SK-N-DZ (cell line): ENCODE results near the gene ELMO1.
A peak's percentile ranks its signal among the peaks of the same experiment; 100 is the strongest.

ENCODE experiments used
- DNase-seq: peaks from one replicate; pipeline ENCODE4 v3.0.0-alpha.2; 2015; ENCODE audit warnings: low spot score

The ELMO1 gene

DNA sequence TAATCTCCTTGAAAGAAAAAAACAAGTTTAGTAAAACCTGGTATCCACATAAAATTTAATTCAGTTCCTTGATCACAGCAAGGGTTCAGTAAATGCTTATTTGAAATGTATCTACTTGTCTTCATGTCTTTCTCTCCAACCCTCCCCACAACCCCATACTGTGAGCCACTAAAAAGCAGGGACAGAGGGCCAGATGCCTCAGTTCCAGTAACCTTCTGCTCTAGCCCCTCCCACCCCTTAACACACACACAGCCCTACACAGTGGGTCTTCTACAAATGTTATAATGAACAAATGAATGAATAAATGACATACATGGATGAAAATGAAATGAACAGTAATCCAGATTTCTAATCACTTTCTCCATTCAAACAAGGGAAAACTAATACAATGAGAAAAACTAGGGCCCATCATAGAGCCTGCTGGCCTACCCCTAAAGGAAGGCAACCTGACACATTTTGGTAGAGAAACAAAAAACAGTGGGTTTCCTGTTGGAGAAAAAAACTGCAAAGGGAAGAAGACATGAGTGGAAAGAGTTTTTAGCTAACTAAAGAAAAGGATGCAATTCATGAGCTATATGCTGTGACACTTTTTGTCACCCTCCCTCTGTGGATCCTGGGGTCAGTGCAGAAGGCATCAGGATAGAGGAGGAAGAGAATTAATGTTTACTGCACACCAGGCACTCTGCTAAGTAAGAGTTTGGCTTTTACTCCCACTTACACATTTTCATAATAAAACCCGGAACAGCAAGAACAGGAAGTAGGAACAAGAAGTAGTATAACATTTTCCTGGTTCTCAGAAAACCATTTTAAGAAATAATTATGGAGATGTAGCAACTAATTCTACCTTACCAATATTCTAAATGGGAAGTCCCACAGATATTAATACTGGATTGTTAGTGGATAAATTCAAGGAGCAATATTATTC, 38.1 kb downstream of the ELMO1 start:
- no peak for DNase-seq

DNA sequence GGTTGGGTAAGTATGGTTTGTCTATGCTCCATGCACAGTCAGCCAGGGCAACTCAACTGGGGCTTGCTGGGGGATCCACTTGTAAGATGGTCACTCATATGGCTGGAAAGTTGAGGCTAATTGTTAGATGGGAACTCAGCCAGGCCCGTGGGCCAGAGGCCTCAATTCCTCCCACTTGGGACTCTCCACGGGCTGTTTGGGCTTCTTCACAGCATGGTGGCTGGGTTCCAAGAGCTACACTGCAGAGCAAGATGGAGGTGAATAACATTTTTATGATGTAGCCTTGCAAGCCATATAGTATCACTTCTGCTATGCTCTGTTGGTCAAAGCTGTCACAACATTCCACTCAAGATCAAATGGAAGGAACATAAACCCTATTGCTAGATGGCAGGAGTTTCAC, 39.2 kb downstream of the ELMO1 start:
- no peak for DNase-seq

DNA sequence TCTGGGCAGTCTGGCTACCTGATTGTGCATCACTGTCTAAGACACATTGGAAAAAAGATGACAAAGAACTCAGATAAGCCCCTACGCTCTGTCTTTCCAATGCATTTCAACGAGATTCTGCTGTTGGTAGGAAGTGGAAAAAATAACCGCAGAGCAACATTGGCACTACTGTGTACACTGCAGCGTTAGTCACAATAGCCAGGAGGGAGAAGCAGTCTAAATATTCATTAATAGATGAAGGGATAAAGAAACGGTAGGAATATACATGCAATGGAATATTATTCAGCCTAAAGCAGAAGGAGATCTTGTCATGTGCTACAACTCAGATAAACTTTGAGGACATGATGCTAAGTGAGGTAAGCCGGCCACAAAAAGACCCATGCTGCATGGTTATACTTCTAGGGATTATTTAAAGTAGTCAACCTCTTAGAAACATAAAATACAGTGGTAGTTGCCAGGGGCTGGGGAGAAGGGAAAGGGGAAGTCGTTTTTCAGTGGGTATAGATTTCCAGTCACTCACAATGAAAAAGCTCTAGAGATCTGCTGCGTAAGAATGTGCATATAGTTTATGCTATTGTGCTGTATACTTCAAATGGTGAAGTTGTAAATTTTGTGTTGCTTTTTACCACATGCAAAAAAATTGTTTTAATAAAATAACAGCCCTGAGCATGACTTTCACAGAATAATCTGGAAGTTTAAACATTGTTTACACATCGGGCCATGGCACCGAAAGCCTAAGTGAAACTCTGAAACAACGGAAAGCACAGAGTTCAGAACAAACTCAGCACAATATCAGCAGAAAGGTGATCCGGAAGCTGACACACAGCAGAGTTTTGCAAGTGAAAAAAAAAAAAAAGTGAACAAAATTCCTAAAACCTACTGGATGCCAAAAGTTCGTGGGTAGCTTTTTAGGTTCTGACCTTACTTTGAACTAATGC, 40.1 kb downstream of the ELMO1 start:
- no peak for DNase-seq

DNA sequence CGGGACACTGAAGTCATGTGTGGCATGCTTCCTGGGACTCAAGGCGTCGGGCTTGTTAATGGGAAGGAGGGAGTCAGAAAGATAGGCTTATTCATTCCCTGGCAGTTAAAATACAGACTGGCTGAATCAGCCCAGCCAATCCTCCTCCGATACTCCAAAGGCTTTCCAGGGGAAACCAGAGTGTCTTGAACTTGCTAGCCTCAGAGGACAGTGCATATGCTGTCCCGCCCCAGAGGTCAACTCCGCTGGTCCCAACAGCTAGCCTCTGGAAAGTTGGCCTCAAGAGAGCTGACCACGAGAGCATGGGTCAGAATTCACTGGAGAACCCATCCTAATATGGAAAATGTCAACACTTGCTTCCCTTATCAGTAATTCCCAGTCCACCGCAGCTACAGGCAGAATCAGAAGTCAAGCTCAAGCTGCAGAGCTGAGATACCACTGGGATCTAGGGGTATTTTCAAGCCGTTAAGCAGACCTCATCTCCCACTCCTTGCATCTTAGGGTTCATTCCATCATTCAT, 43.0 kb downstream of the ELMO1 start:
- DNase-seq: no peak

DNA sequence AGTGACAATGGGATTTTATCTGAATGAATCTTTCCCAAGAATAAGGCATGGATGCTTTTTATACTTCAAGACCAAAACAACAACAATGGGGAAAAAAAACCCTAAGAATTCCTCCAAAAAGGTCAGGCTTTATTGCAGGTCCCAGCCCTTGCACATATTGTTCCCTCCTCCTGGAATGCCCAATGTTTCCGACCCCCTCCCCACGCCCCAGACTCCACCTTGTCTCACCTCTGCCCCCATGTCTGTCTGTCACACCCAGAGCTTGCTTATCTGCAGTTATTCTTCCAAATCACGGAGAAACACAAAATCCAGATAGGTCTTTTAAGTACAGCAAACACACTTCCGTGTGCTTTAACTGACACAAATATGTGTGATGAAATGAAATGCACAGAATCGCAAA, 43.5 kb downstream of the ELMO1 start:
- no peak for DNase-seq

DNA sequence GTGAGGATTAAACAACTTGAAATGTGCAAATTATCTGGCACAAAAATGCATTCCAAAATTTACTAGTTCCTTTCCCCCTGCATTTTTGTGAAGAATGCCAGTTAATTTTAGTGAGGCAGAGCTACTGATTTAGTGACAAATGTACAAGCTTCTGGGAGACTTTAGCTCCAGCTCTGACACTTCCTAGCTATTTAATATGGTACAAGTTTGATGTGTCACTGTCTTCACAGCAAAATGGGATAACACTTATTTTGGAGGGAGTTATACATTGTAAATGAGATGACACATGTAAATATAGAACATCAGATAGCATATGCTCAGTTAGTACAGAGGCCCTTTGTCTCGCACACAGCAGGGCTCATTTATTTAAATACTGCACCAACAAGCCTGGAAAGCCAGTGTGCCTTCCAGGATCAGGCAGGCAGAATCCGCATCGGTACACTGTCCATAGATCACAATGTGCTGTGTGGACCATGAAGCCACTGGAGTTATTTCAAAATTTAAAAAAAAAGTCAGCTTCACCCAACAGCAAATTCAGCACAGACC, 48.7 kb downstream of the ELMO1 start:
- DNase-seq: no peak

DNA sequence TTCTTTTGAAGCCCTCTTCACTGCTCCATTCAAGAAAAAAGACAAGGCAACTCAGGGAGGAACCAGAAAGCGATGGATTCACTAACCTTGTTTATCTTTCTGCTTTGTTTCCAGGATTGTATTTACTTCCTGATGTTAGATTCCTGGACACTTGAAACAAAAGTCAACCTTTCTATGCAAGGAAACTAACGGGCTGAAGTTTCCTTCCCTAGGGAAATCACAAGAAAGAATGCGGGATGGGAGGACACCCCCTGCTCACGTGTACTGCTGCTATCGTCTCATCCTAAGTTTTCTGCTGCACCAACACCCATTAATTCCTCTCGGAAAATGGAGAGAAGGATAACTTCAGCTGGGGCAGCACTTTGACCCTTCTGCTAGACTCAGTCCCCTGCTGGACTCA, 50.3 kb downstream of the ELMO1 start:
- DNase-seq: no peak

DNA sequence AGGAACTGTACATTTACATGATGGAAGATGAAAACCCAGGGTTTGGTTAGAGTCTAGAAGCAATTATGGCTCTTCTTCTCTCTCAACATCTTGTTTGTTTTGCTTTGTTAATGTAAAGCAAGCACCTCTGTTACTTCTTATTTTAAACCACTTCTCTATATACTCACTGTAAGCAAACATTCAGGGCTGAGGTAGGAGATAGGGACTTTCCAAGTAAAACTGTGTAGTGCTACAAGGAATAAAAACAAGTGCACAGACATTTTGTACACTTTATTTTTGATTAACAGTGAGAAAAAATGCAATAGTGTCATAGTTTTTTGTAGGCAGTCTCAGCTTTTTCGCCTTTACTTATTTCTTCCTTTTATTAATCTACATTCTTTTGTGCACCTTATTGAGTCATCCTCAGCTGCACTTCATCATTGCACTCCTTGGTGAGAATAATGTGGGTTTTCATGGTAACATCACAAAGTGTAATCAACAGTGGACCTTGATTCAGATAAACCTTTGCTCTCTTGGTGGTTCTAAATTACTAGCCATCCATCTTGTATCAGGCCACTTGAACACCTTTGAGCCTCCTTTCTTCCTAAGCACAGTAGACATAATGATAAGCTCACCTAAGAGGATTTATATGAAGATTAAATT, 52.9 kb downstream of the ELMO1 start:
- DNase-seq: no peak

DNA sequence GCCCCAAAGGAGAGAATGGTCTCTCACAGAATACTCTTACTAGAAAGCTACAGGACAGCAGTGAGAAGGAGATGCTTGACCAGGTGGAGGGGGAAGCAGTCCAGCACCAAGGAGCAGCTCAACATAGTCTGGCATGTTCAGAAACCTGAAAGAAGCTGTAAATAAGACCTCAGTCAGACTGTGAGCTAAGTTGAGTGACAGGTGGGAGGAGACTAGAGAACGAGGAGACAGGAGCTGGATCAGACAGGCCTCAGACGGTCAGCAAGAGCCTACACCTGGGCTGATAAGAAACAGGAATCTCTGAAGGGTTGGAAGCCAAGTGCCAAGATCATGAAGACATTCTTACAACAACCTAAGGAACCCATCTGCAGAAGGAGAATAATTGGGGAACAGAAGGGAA, 54.5 kb downstream of the ELMO1 start:
- no peak for DNase-seq

DNA sequence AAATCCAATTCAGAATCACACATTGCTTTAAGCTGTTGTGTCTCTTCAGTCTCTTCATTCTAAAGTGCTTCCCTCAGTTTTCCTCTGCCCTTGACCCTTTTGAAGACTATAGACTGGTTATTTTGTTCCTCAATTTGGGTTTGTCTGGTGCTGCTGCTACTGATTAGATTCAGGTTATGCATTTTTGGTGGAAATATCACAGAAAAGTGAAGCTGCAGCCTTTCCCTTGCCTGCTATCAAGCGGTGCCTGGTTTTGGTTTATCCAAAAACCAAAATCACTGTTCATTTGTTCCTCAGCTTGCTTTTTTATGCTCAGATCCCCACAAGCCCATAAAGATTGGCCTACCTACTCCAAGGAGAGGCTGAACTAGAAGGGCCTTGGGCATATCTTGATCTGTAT, 55.2 kb downstream of the ELMO1 start:
- DNase-seq: no peak

DNA sequence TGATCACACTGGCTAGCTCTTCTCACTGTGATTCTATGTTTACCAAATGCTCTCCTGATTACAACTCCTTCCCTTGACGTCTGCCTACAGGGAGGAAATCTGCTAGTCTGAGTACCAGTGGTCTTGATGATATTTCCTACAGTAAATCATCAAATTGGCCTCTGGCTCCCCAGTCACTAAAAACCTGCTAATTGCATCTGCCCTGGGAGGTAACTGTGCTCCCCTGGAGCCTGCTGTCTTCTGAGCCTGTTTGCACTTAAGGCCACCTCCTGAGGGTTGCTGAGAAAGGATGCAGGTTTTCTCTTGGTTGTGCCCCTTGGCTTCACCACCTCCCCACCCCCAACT, 56.0 kb downstream of the ELMO1 start:
- DNase-seq: no peak

DNA sequence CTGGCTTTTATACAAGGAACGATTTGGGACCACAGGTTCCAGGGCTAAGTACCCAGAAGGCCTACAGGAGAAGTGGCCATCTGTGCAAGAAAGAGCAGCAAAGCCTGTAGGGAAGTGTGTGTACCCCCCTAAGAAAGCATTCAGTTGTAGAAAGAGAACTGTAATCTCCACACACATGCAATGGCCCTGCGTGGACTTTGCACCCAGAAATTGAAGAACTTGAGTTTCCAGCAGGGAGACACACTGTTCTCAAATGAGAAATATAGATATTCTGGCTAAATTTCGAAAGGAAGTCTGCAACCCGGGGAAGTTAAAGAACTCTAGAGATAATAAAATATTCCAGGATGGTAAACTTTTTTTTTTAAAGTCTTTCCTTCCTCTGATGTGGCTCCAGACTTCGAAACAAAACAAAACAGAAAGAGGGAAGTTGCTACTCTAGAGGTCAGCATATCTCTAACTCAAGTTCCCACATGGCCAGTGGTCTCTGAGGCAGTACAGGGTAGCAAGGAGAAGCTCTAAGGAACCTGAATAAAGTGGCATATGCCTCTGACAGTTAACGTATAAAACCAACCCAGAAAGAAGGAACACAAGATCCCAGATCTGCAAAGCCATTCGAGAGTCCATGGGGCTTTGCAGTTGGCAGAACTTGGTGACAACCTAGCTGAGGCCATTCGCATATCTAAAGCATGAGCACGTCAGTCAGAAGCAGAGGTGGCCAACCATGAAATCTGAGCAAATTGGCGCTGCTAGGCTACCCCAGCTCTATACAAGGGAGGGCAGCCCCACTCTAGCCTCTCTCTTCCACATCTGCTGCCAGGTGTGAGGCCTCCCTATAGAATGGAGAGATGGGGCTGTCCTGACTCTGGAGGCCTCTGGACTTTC, 56.6 kb downstream of the ELMO1 start:
- no peak for DNase-seq

DNA sequence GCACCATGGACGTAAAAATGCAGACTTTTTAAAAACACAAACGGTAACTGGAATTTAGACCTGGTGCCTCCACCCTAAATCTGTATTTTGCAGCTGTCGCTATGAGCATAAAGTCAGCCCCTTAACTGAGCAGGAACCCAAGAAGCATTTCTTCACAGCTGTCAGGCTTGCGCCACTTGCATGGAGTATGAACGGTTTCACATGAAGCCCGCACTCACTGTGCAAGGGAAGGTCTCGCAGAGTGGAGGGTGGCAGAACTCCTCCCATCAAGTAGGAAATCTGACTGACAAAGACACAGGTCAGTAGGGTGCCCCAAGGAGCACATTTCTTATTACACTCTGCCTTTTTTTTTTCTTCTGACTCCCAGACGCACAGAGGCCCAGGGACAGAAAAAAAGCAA, 58.5 kb downstream of the ELMO1 start:
- no peak for DNase-seq

DNA sequence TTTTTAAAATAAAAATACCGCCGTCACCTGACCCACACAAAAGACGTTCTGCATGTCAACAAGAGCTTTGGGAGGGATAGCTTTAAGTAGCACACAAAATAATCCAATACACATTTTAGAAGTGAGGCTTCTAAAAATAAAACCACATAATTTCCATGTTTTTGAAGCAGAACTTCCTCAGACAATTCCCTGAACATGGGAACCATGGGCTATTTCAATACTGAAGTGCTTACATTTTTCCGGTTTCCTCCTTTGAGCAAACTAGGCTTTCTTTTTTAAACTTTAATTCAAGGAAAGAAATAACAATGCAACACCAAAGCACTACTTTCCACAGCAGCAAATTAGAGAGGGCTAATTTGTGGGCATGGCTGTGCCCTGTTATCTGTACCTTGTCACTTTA, 59.9 kb downstream of the ELMO1 start:
- no peak for DNase-seq

DNA sequence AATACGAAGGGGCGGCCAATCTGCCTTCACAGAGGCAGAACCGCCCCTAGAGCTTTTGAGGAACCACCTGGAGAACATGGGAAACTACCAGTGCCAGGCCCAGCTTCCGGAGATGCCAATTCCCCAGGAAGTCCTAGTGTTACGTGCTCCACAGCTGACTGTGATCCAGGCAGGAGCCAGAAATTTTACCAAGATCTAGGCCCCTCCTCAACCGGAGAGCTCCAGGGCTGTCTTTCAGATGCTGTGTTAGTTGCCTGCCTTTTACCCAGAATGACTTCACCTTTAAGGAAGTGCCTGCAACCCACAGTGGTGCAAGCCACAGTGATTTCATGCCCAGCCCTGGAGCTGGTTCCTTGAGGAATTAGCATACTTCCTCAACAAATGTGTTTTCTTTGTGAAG, 62.9 kb downstream of the ELMO1 start:
- no peak for DNase-seq

DNA sequence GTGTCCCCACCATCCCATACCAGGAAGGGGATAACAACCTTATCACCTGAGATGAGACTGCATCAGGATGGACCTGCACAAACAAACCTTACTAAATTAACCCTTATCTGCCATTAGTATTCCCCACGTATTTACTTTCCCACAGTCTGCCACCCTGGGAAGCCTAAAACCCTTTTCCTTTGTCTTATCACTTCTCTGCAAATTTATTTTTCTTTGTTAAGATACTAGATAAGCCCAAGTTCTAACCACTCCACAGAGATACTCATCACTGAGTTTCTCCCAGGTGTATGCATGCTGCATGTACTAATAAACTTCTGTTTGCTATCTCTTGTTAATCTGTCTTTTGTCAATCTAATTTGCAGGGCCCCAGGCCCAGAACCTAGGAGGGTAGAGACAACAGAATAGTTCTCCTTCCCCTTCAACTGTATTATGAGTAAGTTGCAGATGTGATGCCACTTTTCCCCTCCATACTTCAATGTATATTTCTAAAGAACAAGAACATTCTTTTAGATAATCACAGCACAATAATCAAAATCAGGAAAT, 66.0 kb downstream of the ELMO1 start:
- DNase-seq: peak; percentile 72

DNA sequence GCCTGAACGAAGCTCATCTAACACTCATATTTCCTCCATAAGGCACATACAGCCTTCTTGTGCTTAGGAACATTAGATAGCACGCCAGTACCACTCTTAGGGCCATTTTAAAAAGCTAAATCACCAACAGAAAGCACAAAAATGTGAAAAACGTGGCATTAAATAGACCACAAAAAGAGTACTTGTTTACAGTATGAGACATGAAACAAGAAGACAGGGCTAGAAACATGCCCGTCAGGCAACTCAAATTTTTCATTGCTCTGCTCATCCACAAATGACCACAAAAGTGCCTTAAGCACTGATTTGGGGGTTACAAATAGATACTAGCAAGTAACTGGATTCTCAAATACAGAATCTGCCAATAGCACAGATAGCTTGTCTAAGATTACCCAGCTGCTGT, 67.8 kb downstream of the ELMO1 start:
- no peak for DNase-seq

DNA sequence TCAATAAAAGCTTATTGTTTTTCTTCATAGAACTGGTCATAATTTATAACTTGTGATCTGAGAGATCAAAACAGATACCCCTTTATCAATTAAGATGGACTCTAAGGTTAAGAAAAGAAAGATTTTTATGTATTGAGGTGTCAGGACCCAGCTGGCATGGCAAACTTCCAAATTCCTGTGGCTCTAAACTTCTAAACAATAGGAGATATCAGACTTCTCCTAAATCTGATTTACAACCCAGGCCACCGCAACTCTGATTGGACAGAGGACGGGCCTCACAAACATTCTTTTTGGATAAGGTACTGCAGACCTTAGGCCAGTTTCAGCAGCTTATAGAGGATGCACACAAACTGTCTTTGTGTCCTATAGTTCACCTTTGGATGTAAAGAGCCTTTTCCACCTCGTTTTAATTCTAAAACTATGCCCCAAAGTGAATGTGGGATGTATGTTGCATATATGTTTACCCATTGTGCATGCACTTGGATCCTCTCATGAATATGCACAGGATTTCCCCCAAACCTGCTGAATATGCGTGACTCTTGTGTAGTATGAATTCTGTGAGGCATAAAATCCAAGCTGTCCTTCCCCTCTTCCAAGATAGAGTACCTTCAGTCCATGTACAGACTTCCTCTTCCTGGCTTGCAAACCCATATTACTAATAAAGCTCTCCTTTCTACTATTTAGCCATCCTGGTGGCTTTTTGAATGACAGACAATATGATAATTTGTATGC, 69.0 kb downstream of the ELMO1 start:
- no peak for DNase-seq

DNA sequence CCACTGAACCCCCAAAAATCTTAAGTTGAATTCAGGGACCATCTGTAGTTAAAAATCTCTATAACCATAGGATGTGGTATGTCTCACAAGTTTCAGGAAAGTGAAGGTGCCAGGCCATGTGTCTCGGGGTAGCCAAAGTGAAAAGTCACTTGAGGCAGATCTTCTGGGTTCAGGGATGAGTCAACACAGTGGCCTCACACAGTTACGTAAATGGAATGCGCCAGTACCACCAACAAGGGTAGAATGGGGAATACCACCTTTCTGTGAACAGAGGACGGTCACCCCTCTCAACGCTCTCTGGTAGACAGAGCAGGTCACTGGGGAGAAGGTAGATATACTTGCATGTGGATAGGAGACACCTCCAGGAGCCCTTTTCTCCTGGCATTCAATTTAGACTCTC, 71.4 kb downstream of the ELMO1 start:
- DNase-seq: no peak

DNA sequence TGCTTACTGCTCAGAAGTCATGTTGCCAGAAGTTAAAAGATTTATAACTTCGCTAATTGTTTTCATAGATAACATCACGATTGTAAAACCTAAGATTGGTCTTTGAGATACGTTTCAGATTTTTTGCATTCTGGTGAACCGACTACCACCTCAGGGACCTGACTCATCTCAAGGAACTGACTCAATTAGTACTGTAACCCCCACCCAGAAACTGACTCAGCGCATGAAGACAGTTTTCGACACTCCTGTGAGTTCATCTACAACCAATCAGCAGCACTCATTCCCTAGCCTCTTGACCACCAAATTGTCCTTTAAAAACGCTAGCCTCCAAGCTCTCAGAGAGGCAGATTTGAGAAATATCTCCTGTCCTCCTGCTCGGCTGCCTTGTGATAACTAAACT, 72.3 kb downstream of the ELMO1 start:
- DNase-seq: no peak
